ENCODE results near the gene GLS.
"Not testable (repeated sequence)": the region's sequence is repeated elsewhere in the genome, so short reads cannot be mapped to it uniquely, and the experiment has no call there.

Gene GLS

DNA sequence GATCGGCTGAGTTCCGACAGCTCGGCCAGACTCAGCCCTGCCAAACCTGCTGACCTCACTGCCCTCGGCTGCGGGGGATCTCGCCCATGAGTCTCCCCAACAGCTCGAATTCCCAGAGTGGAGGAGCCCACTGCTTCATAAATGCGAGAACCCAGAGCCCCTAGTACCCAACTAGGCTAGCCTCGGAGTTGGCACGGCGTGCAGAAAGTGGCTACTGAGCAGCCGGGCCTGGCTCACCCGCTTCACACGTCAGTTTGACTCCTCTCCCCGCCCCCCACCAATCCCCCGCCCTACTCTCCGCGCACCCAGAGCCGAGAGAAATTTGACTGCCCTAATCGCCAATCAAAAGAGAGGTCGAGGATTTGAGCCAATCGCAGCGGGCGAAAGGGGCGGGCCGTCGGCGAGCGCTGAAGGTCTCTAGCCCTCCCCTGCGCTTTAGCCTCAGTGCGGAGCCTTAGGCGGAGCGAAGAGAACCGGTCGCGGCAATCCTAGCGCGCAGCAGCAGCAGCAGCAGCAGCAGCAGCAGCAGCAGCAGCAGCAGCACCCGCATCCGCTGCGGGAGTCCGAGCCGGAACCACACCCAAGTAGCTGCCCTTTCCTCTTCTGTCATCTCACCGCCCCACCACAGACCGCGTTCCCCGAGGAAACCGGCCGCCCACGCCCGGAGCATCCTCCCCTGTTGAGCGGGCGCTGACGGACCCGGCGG is at the start of gene GLS:
Gene GLS (plus strand): TSS at position 444 of the 706 bp plus-strand sequence. CDS start 264 bp downstream, outside the sequence.
- DNase-seq: peak; percentile 97

DNA sequence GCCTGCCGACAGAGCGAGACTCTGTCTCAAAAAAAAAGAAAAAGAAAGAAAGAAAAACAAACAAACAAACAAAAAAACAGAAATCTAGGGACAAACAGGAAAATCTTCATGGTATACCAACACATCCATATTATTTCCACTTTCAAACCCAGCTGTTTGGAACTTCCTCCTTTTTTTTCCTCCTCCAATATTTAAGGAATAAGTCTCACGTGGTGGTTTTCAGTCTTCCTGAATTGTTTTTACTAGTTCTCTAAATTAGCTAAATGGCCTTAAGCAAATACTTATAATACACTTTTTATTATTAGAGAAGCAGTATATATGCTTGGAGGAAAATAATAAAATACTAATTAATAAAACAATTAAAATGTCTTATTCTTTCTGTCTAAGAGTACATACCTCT is 48.7 kb upstream of the GLS start:
- DNase-seq: no peak

DNA sequence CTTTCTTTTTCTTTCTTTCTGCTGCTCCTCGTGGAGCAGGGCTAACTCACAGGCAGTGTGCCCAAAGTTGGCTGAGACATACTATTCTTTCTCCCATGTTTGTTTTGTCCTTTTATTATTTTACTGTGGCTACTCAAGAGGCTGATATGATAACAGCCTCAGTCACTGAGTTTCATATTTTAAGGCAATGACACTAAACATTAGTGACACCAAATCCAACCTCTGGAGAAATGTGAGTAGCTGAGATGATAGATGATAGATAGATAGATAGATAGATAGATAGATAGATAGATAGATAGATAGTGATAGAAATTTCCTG is 45.8 kb upstream of the GLS start:
- no peak for DNase-seq

DNA sequence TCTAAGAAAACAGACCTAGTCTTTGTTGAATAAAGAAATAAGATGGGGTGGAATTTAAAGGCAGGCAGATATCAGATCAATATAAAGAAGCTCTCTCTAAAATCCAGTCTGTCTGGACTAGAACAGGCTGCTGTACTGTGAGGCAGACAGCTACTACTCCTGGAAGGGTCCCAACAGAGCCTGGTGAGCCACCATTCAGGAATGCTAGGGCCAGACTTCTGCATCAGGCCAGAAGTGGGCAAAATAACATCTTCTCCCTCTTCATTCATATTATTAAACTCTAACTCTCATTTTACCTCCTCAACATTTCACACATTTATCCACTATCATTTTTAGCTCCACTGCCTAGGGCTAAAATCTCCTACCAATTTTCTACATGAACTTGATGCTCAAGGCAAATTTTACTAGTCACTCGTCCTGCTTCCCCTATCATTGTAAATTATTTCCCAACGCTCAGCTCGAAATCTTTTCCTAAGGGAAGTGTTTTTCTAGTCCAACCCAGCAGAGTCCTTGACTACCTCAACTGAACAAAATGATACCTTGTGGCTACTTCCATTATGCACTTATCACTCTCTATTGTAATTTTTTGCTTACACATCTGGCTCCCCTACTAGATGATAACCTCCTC is 45.2 kb upstream of the GLS start:
- DNase-seq: peak; percentile 84

DNA sequence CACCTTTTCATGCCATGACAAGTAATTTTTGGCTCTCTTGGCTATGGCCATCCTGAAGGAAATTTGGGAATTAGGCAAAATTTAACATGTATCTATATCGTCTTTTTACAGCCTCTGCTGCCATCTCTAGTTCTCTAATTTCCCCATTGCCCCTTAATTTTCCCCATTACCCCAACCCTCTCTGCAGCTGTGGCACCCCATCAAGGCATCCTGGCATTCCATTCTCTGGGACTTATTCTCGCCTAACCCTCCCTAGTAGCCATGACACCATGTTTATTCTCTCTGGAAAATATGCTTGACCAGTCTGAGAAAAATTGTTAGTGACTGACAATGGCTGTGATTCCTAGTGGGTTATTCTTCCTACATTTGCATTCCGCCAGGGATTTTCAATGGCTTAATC is 43.9 kb upstream of the GLS start:
- DNase-seq: no peak

DNA sequence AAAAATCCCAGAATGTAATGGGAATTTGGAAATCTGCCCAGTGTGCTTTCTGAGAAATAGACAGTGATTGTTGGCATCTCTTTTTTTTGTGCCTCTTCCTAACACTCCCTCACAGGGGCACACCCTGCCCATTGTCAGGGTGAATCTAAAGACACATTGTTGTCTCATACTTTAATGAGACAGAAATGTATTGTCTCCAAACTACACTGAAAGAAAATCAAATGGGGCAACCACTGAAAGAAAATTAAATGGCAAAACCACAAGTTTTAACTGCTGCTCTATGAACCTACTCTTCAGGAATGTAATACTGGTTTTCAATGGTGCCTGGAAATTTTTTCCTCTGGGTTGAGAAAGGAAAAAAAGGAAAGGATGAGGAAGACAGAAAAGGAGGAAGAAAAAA is 43.2 kb upstream of the GLS start:
- DNase-seq: peak; percentile 74

DNA sequence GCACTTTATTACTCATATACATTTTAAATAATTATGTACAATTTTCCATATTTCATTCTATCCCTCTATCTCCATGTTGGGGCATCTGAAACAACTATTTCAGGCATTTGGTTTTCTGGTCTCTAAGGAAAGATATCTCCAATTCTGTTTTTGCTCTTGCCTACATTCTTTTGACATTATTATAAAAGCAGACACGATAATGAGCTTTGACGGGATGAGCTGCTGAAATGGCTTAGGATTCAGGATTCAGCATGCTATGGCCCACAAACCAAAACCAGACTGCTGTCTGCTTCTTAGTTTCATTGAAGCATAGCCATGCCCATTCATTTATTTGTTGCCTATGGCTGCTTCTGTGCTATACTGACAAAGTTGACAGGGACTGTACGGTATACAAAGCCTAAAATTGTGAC is 42.7 kb upstream of the GLS start:
- peak; percentile 15 for DNase-seq

DNA sequence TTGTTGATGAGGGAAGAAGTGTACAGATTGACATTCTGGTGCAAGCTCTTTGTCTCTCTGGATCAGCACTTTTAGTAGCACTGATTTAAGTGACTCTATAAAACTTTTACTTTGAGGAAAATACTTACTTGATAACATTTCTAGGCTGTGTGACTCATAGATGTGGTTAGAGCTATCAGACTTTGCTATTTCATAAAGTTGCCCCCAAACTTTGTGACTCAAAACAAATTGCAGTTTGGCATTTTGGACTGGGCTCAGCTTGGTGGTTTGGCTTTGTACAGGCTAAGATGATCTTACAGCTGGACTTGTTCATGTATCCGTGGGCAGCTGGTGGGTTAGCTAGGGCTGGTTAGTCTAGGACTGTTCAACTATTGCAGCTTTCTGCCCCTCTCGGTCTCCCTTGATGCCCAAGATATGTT is 42.1 kb upstream of the GLS start:
- peak; percentile 73 for DNase-seq

DNA sequence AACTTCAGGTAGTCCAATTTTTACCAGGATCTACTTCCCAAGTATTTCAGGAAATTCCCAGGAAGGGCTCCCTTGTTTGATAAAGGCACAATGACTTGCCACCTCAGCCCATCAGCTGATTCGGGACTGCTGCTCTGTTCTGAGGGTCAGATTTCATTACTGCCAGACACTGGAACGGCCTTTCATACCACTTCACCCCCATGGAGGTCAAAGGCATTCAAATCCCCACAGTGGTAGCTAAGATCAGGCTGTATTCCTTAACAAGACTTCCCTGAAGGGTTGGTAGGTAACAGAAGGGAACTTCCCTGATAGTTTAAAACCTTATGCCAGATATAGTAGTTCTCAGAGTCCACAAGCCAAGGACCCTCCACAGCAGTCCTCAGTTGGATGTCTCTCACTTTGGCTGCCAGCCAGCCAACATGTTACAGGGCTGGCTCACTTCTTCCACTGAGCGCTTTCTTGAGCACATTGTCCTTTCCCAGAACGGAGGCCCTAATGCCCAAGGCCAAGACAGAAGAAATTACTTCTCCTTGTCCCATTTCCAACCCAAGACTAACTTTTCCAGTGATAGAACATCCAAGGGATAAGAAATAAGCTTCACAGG is 40.0 kb upstream of the GLS start:
- no peak for DNase-seq

DNA sequence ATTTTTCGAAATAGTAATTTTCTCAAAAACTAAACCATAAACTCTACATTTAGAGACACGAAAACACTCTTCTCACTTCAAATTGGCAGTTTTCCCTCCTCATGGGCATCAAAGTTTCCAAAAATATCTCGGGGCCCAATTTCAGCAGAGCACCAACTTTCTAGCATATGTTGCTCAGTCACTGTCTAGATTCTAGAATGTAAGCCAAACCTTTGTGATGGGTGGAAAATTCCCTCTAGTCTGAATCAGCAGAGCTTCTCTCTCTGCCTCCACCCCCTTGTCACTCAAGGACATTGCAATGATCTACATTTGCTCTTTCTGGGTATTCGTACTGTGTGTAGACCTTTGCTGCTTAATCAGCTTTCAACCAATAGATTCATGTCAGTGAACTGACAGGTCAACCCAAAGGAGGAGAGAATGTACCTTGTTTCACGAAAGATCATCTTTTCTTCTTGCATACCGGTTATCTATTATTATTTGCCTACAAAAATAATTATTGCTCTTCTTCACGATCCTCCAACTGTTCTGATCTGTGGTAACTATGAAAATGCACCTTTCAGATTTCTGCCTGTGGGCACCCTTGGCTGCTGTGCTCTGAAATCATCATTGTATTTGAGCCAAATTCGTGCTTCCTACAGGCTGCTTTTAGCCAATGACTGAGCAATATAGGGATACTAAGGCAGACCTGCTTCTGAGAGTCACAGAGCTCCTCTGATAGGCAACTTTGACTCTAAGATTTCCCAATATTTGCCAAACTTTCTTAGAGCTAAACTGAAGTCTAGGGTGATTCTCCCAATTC is 38.7 kb upstream of the GLS start:
- DNase-seq: peak; percentile 57

DNA sequence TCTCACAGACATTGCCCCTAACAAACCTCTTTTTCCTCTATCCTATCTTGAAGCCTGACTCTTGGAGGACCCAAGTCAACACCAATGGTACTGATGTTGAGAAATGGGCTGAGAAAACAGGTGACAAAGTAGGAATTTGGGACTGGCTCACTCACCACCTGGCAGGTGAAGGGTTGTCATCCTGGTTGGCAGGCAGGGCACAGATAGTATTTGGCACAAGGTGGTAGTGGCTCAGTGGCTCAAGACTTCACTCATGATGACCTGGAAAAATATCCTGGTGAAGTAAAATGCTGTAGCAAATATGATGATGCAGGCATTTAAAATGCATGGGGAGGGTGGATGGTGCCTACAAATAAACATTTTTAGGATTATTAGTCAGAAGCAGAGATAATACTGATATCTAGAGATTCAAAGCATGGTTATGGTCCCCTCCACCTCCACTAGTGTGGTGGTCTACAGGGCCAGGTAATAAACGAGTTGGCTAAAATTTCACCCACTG is 38.0 kb upstream of the GLS start:
- no peak for DNase-seq

DNA sequence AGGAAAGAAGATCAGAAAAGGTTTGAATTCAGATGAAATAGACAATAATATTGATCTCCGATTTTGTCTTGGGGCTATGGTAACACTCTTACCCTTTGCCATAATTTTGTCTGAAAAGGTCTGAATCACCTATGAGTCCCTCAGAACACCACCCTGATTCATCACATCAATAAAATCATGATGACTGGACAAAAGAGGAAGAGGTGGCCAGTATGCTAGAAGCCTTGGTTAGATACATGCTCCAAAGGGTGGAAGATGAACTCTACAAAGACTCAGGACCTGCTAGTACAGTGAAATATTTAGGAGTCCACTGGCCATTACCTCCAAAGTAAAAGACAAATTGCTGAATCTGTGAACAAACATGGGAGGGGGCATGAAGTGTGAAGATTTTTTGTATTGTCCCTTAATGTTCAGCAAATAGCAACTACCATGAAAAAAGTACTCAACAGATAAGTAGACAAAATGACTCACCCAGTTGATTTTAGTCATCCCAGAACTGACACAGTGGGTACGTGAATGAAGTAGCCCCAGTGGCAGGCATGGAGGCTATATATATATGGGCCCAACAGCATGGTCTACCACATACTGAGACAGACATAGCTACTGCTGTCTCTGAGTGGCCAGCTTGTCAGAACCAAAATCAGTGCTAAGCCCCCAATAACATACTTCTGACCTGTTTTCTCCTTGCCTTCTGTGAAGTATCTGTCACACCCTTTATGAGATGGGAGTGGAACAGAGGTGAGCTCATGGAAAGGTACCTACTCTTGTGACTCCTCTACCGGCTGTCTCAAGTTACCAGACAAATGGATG is 36.5 kb upstream of the GLS start:
- peak; percentile 64 for DNase-seq

DNA sequence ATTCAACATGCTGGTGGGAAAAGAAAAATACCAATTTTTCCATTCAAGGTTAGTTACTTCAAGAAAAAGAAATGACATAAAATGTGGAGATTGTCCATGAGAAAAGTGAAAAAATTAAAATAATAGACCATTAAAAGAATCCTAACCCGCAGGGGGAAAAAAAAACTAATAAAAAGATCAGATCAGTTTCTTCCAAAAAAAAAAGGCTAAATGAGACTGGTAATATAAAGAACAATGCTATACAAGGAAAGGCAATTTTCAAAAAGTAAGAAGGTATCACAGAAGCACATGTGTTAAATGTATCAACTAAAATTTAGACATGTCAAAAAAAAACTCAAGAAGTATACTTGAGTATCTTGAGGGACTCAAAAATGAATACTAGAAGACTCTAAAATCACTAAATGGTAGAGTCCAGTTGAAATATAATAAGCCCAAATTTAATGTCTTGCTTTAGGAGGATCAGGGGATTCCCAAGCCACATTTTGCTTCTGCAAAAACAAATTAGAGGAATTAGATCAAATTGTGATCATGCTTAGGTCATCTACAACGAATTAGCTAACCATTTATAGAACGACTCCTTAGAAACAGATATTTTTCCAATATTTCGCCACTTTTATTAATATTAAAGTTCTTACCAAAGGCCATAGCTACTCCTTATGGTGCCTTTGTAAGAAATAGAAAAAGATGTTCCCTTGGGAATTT is 35.8 kb upstream of the GLS start:
- no peak for DNase-seq

DNA sequence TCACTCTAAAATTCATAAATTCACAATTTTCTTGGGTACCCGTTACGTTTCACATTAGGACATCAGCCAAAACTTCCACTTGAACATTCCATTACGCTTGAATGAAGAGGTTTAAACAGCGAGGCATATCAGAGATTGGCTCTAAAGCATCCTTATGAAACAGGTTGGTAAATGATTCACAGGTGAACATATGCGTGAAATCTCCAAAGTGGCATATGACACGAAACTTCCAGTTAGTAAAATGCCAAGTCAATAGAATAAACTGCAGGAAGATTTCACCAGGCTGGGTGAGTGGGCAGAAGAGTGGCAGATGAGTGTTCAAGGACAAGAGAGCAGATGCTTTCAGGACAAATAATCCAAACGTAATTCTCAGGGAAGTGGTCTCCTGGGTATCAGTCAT is 33.9 kb upstream of the GLS start:
- no peak for DNase-seq

DNA sequence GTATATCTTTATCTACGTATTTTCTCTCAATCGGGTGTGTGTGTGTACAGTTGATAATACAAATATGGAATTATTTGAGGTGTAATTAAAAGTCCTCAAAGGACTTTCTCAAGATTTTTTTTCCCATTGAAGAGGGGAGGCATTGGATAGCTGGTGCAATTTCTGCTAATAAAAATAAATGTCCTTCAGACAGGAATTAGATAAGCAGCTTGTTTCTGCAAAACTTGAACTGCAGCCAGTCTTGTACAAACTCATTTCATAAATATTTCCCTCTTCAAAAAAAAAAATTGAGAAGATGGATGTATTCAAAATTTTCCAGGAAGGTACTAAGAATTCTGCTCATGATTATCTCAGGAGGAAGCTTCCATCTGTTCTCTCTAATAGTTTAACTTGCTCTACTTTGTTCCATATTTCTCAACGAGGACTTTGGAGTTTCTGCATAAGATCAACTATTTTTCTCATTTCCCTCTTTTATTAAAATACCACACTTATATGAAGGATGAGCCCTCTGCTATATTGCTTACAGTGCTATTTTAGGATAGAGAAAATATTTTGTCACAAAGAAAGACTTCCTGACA is 33.0 kb upstream of the GLS start:
- DNase-seq: peak; percentile 61

DNA sequence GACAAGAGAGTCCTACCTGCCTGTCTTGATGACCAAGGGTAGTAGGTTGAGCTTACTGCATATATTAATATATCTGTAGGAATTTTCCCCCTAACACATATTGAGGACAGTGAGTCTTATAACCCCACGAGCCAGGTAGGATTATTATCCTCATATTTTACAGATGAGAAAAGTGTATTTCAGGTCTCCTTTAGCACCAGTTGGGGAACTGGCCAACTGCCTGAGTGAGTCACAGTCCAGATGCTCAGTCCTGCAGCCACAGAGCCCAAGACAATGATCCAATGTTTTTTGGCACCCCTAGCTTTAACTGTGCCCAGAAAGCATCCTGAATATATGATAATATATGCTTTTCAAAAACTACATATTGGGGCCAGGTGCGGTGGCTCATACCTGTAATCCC is 30.8 kb upstream of the GLS start:
- DNase-seq: peak; percentile 85

DNA sequence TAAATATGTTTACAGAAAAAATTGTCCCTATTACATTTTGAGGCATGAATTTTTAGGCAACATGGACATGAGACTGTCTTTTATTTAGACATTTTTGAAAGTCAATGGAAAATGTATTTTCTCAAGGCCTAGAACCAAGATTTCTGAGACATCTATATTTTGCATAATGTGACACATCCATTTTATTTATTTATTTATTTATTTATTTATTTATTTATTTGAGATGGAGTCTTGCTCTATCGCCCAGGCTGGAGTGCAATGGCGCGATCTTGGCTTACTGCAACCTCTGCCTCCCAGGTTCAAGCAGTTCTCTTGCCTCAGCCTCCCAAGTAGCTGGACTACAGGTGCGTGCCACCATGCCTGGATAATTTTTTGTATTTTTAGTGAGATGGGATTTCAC is 27.6 kb upstream of the GLS start:
- not testable (repeated sequence) for DNase-seq

DNA sequence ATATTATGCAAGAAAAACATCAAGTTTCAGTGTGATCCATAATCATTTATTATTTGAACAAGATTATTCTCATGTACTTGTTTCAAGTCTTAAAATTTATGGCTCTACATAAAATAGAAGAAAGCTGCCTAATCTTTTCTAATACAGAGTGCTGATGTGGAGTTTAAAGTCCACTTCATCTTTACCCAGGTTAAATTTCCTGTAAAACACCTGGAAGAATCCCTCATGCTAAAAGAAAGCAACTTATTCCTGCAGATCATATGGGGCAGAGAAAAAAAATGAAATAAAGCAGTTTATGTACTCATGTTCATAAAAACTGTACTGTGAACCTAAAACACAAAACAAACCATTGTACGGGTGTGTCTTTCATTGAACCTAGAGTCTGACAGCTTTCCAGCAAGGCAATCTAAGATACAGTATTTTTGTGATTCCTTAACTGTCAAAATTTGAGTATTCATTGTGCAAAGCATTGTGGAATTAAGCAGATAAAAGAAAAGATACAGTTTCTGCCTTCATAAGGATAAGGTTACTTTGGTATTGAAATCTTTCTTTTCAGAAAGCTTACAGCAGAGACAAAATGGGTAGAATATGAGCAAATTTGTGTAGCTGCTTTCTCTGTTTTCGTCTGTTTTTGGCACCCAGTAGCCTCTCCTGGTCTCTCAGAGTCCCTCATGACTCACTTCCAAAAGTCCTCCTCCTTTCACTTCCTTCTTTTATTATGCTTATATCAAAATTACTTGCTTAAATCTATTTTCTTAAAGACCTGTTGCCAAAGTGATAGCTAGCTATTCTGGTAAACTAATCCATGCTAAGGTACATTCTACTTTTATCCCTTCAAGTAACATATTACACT is 26.9 kb upstream of the GLS start:
- no peak for DNase-seq

DNA sequence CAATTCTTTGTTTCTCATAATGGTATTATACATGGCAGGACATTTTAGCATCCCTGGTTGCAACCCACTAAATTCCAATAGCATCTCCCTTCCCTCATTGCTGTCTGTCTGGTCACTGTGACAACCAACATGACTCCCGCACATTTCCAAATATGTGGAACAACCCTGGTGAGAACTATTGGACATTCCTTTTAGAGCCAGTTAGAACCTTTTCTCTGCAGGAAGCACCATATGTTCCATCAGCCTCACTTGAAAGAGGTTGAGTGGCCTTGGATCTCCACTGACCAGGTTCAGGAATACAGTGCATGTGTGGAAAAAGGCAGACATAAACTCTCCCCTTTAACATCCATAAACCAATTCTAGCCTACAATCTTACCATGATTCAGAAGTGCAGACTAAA is 25.9 kb upstream of the GLS start:
- DNase-seq: no peak

DNA sequence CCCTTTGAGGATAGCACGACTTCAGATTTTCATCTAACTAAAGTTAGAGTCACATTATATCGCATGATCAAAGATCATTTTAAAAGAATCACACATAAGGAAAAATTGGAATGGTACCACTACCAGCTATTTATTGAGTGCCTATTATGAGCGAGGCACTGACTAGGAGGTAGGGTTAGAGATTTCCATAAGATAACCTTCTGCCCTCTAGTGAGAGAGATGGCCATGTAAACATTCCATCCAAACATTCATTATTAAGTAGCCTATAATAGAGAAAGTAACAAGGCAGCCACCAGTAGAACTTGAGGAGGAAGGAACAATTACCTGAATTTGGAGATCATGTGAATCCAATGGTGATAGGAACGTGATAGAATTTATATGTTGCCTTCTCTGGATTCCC is 25.4 kb upstream of the GLS start:
- no peak for DNase-seq

DNA sequence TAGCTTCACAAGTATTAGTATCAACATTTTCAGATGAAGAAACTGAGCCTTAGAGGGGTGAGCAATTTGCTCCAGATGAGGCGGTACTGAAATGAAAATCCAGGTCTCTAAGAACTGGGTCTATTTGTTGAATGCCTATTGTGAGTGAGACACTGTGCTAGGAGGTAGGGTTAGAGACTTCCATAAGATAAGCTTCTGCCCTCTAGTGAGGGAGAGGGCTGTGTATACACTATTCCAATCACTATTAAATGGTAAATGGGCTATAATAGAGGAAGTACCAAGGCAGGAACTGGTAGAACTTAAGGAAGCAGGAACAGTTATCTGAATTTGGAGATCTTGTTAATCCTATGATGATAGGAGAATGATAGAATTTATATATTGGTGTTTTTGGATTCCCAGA is 23.6 kb upstream of the GLS start:
- peak; percentile 28 for DNase-seq

Data from HCEC 1CT (cell line).